Measurements from ENCODE around the gene ISX. TPM values are rescaled to one million over a fixed set of nuclear protein-coding genes. Genes with fewer than 3 reads are reported as not detected.

Gene ISX
- total RNA-seq, 3 donors from 2014 or later, result 35.3 to 104 (median 50.3) TPM

- H3K4me1 ChIP-seq (ENCODE audit: low read depth), result no peaks in the 10 kb centered on the region
- DNase-seq (no peak), ATAC-seq (no peak)
- no peak overlapping the region for H3K4me3 ChIP-seq
- H3K36me3 ChIP-seq (ENCODE audit: low read depth), result no peaks in the 10 kb centered on the region
- no peaks in the 10 kb centered on the region for H3K9me3 ChIP-seq
- intact Hi-C loops (cut with DNase I, micrococcal nuclease), result no loop called here
- TF ChIP-seq CTCF (IDR thresholded peaks at IDR 0.05), result no peak
These were observed 14.2 kb upstream of the ISX start for GRCh38 chr22:35051791-35052190.

GRCh38 chr22:35053060-35053835 lies 12.7 kb upstream of the ISX start:
- Histone ChIP-seq H3K36me3 (ENCODE audit: low read depth) (no peaks in the 10 kb centered on the region), H3K9me3 (no peaks in the 10 kb centered on the region), H3K4me1 (ENCODE audit: low read depth) (no peaks in the 10 kb centered on the region), H3K4me3 (no peak overlapping the region)
- intact Hi-C loops (cut with DNase I, micrococcal nuclease), result no loop called here
- no peak for TF ChIP-seq CTCF (IDR thresholded peaks at IDR 0.05)
- no peak for DNase-seq
- ATAC-seq, result no peak

GRCh38 chr22:35054064-35054463 lies 11.9 kb upstream of the ISX start:
- no peak for TF ChIP-seq CTCF (IDR thresholded peaks at IDR 0.05)
- H3K4me3 ChIP-seq, result no peak overlapping the region
- no peak for ATAC-seq
- no peaks in the 10 kb centered on the region for H3K4me1 ChIP-seq (ENCODE audit: low read depth)
- no peaks in the 10 kb centered on the region for H3K9me3 ChIP-seq
- no peak for DNase-seq
- H3K36me3 ChIP-seq (ENCODE audit: low read depth), result no peaks in the 10 kb centered on the region
- intact Hi-C loops (cut with DNase I, micrococcal nuclease), result no loop called here

GRCh38 chr22:35056486-35056885 lies 9.5 kb upstream of the ISX start:
- no peaks in the 10 kb centered on the region for H3K9me3 ChIP-seq
- DNase-seq (no peak), ATAC-seq (no peak)
- intact Hi-C loops (cut with DNase I, micrococcal nuclease), result no loop called here
- no peak for TF ChIP-seq CTCF (IDR thresholded peaks at IDR 0.05)
- H3K4me3 ChIP-seq, result no peak overlapping the region
- H3K36me3 ChIP-seq (ENCODE audit: low read depth), result no peaks in the 10 kb centered on the region
- H3K4me1 ChIP-seq (ENCODE audit: low read depth), result no peaks in the 10 kb centered on the region

- H3K4me3 ChIP-seq, result no peak overlapping the region
- no peaks in the 10 kb centered on the region for H3K9me3 ChIP-seq
- H3K36me3 ChIP-seq (ENCODE audit: low read depth), result no peaks in the 10 kb centered on the region
- intact Hi-C loops (cut with DNase I, micrococcal nuclease), result no loop called here
- TF ChIP-seq CTCF (IDR thresholded peaks at IDR 0.05), result no peak
- DNase-seq, result no peak
- no peak for ATAC-seq
- H3K4me1 ChIP-seq (ENCODE audit: low read depth), result no peaks in the 10 kb centered on the region
These were observed 8.8 kb upstream of the ISX start for GRCh38 chr22:35057155-35057554.
